Measurements from ENCODE around the gene FLYWCH2. TPM values are rescaled to one million over a fixed set of nuclear protein-coding genes. Genes with fewer than 3 reads are reported as not detected.

The FLYWCH2 gene
- total RNA-seq, 2 experiments from 2014 or later, result 7.8 to 8.1 TPM

DNA sequence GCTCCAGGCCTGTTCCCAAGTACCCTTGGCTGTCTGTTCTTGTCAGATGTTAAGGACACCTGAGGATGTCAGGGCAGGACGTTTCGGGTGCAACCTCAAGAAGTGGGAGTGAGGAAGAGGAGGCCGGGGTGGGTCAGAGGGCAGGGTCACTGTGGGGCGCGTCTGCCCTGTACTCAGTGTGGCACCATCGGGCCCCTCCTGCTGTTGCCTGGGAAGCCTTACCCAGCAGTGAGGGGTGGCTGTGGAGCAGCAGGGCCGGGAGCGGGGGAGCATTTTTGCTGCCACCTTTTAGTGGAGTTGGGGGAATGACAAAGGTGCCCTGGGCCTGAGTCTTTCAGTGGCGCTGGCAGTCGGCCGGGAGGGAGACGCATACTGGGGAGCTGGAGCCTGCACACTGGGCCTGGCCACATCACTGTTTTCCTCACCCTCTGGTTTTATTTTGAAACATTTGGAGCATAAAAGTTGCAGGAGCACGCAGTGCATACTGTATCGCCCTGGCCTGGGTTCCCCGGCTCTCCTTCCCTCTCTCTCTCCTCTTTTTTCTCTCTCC lies 17.6 kb downstream of the FLYWCH2 start:
- Mint-ChIP-seq H3K27me3 (no peaks in the 10 kb centered on the region), H3K27ac (no peak overlapping the region), H3K4me1 (ENCODE audit: low read depth) (peaks cover 12% of the 10 kb centered on the region), H3K4me3 (no peak overlapping the region), H3K36me3 (ENCODE audit: low read depth) (peaks cover 4% of the 10 kb centered on the region), H3K9me3 (no peaks in the 10 kb centered on the region)
- CTCF ChIA-PET, result no interaction called here
- intact Hi-C loops (cut with DNase I, micrococcal nuclease), result no loop called here
- H3K4me3 ChIP-seq (ENCODE audit: low read length), result no peak overlapping the region
- no peaks in the 10 kb centered on the region for H3K9me3 ChIP-seq (ENCODE audit: control insufficient read depth in 1 of 2, insufficient read depth in 1 of 2, low read length in 2 of 2)
- H3K36me3 ChIP-seq (ENCODE audit: insufficient read depth, low read length), result peaks cover 15% of the 10 kb centered on the region
- H3K27ac ChIP-seq (ENCODE audit: low read depth in 1 of 2, low read length in 2 of 2), result no peak overlapping the region
- TF ChIP-seq, protein P1, sequence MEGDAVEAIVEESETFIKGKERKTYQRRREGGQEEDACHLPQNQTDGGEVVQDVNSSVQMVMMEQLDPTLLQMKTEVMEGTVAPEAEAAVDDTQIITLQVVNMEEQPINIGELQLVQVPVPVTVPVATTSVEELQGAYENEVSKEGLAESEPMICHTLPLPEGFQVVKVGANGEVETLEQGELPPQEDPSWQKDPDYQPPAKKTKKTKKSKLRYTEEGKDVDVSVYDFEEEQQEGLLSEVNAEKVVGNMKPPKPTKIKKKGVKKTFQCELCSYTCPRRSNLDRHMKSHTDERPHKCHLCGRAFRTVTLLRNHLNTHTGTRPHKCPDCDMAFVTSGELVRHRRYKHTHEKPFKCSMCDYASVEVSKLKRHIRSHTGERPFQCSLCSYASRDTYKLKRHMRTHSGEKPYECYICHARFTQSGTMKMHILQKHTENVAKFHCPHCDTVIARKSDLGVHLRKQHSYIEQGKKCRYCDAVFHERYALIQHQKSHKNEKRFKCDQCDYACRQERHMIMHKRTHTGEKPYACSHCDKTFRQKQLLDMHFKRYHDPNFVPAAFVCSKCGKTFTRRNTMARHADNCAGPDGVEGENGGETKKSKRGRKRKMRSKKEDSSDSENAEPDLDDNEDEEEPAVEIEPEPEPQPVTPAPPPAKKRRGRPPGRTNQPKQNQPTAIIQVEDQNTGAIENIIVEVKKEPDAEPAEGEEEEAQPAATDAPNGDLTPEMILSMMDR (IDR thresholded peaks at IDR 0.05), result no peak
- DNase-seq (peak in 1 of 14 experiments; percentile 11), ATAC-seq (ENCODE audit: poor library complexity) (no peak)
- peaks cover 18% of the 10 kb centered on the region for H3K4me1 ChIP-seq (ENCODE audit: insufficient read depth, low read length)
- POLR2A ChIA-PET, result no interaction called here
- H3K27me3 ChIP-seq (ENCODE audit: control insufficient read depth in 1 of 2, insufficient read depth in 2 of 2, low read length in 2 of 2), result no peaks in the 10 kb centered on the region

DNA sequence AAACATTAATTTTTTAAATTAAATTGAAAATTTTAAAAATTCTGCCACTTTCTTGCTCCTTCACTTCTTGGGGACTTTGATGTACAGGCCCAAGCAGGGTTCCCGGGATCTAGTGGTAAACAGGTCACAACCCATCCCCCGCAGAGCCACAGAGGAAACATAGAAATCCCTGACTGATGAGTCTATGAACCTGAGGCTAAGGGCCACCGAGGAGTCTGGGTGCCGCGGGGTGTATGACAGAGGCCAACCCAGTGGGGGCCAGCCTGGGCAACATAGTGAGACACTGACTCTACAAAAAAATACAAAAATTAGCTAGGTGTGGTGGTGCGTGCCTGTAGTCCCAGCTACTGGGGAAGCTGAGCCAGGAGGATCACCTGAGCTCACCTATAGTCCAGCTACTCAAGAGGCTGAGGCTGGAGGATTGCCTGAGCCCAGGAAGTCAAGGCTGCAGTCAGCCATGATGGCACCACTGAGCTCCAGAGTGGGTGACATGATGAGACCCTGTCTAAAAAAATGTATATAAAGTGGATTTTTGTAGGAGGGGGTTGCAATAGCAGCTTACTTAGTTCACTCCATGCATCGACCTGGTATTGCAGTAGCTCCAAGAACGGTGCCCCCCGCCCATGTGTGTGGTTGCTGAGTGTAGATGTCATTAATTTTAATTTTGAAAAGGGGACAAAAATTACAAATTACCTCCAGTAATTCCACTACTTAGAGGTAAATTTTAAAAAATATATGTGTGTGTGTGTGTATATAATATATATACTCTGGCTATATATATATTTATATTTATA lies 19.5 kb downstream of the FLYWCH2 start:
- Mint-ChIP-seq H3K27ac (no peak overlapping the region), H3K9me3 (no peaks in the 10 kb centered on the region), H3K4me1 (ENCODE audit: low read depth) (peaks cover 31% of the 10 kb centered on the region), H3K4me3 (peak overlapping the region; percentile 79), H3K27me3 (no peaks in the 10 kb centered on the region), H3K36me3 (ENCODE audit: low read depth) (no peaks in the 10 kb centered on the region)
- Histone ChIP-seq H3K27me3 (ENCODE audit: control insufficient read depth in 1 of 2, insufficient read depth in 2 of 2, low read length in 2 of 2) (no peaks in the 10 kb centered on the region), H3K4me3 (ENCODE audit: low read length) (no peak overlapping the region), H3K9me3 (ENCODE audit: control insufficient read depth in 1 of 2, insufficient read depth in 1 of 2, low read length in 2 of 2) (peaks cover 0 to 3% of the 10 kb centered on the region in 2 experiments), H3K4me1 (ENCODE audit: insufficient read depth, low read length) (peaks cover 32% of the 10 kb centered on the region), H3K36me3 (ENCODE audit: insufficient read depth, low read length) (peaks cover 3% of the 10 kb centered on the region), H3K27ac (ENCODE audit: low read depth in 1 of 2, low read length in 2 of 2) (no peak overlapping the region)
- ATAC-seq (ENCODE audit: poor library complexity) (no peak), DNase-seq (peak in 1 of 14 experiments; percentile 21)
- ChIA-PET CTCF (interaction anchor here (1.0 kb wide), 2 partner anchors 27 to 64 kb away, joined by 3 to 6 read pairs; no protein-coding TSS in a partner anchor), POLR2A (interaction anchor here (0.6 to 1.0 kb wide), 3 partner anchors 20 to 443 kb away, joined by 3 to 5 read pairs (median 3); partner anchors contain the start of genes CEMP1 and FLYWCH2)
- TF ChIP-seq, protein P1 (IDR thresholded peaks at IDR 0.05), result no peak
- intact Hi-C loops (cut with DNase I, micrococcal nuclease), result no loop called here

DNA sequence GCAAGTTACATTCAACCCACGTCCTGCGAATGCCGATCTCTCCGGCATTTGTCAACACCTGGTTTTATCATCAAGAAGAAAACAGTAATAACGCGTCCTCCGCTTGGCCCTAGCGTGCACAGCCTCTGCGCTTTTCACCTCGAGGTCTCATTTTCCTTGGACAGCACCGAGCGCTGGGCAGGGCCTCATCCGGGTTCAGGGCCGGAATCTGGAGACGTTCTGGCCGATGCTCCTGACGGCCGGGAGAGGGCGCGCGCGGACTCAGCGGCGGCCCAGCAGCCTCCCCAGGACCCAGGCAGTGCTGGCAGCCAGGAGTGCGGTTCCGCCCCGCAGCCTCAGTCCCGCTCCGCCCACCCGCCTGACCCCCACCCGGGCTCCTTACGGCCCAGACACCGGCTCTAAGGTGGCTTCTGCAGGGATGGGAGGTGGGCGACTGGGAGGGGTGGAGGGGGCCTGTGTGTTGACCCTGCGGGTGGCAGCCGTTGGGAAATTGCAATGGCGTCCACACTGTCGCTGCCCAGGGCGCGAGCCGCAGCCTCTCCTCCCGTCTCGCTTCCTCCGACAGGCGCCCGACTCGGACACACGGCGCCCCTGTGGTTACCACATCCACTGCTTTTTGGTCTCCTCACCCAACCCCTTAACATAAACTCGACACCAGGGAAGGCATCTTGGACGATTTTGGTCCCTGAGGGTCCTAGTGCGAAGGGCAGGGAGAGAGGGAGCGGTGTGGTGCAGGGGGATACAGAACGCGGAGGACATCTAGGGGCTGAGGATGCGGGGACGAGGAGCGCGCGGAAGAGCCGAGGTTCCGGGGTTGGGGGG lies 21.3 kb downstream of the FLYWCH2 start:
- ChIA-PET CTCF (interaction anchor here (1.0 to 1.2 kb wide), 2 partner anchors 21 to 36 kb away, joined by 3 read pairs; partner anchors contain the start of gene FLYWCH2), POLR2A (no interaction called here)
- H3K4me3 Mint-ChIP-seq, result peak overlapping the region; percentile 94
- Histone ChIP-seq H3K4me3 (ENCODE audit: low read length) (peak overlapping the region; percentile 94), H3K27ac (ENCODE audit: low read depth in 1 of 2, low read length in 2 of 2) (peak overlapping the region; percentile 40 to 47), H3K9me3 (ENCODE audit: control insufficient read depth in 1 of 2, insufficient read depth in 1 of 2, low read length in 2 of 2) (peaks cover 0 to 3% of the 10 kb centered on the region in 2 experiments), H3K4me1 (ENCODE audit: insufficient read depth, low read length) (peaks cover 32% of the 10 kb centered on the region), H3K27me3 (ENCODE audit: control insufficient read depth in 1 of 2, insufficient read depth in 2 of 2, low read length in 2 of 2) (no peaks in the 10 kb centered on the region), H3K36me3 (ENCODE audit: insufficient read depth, low read length) (peaks cover 2% of the 10 kb centered on the region)
- peak overlapping the region; percentile 66 for H3K27ac Mint-ChIP-seq
- peak; percentile 54 to 92 (median 68) for DNase-seq
- intact Hi-C loops (cut with DNase I, micrococcal nuclease), result loop anchor here (1.0 to 2.0 kb wide), 4 partner anchors 15 to 23 kb away; partner anchors contain the start of gene FLYWCH2 (in 2 of the 2)
- no peaks in the 10 kb centered on the region for H3K36me3 Mint-ChIP-seq (ENCODE audit: low read depth)
- peak; percentile 60 for ATAC-seq (ENCODE audit: poor library complexity)
- peaks cover 32% of the 10 kb centered on the region for H3K4me1 Mint-ChIP-seq (ENCODE audit: low read depth)
- H3K27me3 Mint-ChIP-seq, result no peaks in the 10 kb centered on the region
- no peaks in the 10 kb centered on the region for H3K9me3 Mint-ChIP-seq
- TF ChIP-seq, protein P1 (IDR thresholded peaks at IDR 0.05), result peak; percentile 91

Data from CD4-positive, alpha-beta T cell (primary cell).